Stomach (tissue), 9 donors: ENCODE results near the gene CDKN1B. TPM values are rescaled to one million over a fixed set of nuclear protein-coding genes. Genes with fewer than 3 reads are reported as not detected.

ENCODE experiments used
- DNase-seq, 2 donors: peaks; one replicate each; pipeline versions ENCODE4 v3.0.0 to v3.0.0-alpha.2; 2013 to 2019
- H3K27ac ChIP-seq, 5 donors: fragments of 200-600 bp in 4 of 5; sonication (generic) in 4 of 5; one replicate each; pipeline ENCODE4 v1.5.1; 2013 to 2019; ENCODE audit warnings: mild to moderate bottlenecking in 1 of 5, moderate library complexity in 1 of 5
- H3K27me3 ChIP-seq, 3 donors: fragments of 200-600 bp; sonication (generic); one replicate each; pipeline ENCODE4 v1.5.1; 2017 to 2019; ENCODE audit warnings: mixed run types in 1 of 3
- H3K36me3 ChIP-seq, 4 donors: fragments of 200-600 bp; sonication (generic); 1 replicate in 3 of 4; 2 replicates in 1 of 4; pipeline ENCODE4 v1.5.1; 2016 to 2019
- H3K4me1 ChIP-seq, 4 donors: fragments of 200-600 bp; sonication (generic); one replicate each; pipeline ENCODE4 v1.5.1; 2016 to 2019
- H3K4me3 ChIP-seq, 4 donors: fragments of 200-600 bp; sonication (generic) in 3 of 4; one replicate each; pipeline ENCODE4 v1.5.1; 2016 to 2019; ENCODE audit warnings: mild to moderate bottlenecking in 1 of 4
- H3K9me3 ChIP-seq, 4 donors: fragments of 200-600 bp; sonication (generic); one replicate each; pipeline ENCODE4 v1.5.1; 2016 to 2019
- EP300 ChIP-seq: sonication (generic); formaldehyde crosslinking; IDR thresholded peaks from one replicate; pipeline ENCODE4 v1.6.1; 2017; ENCODE audit warnings: antibody characterized with exemption
- POLR2A ChIP-seq, 4 donors: fragments of 450-650 bp; IDR thresholded peaks; one replicate each; pipeline ENCODE4 v1.6.1; 2016; ENCODE audit warnings: antibody characterized with exemption in 4 of 4, control low read depth in 2 of 4, mild to moderate bottlenecking in 1 of 4, moderate library complexity in 1 of 4
- POLR2AphosphoS5 ChIP-seq, 3 donors: sonication (generic); formaldehyde crosslinking; IDR thresholded peaks; one replicate each; pipeline ENCODE4 v1.6.1; 2016; ENCODE audit warnings: antibody characterized with exemption in 3 of 3
- WGBS, 5 donors: extraction: QIAGEN DNeasy Blood & Tissue Kit in 3 of 5; methylation state at CpG; one replicate each; pipeline versions ENCODE4 v1.1.5 to v1.1.7; 2013 to 2018; 5-methylcytosine and 5-hydroxymethylcytosine counted together
- intact Hi-C: fragments of 100-400 bp; cut with DNase I; formaldehyde crosslinking; loops from one replicate; pipeline ENCODE4 v1.15.1; 2023; ENCODE audit warnings: low total_unique reads
- polyA plus RNA-seq, 3 donors: library from polyadenylated mRNA; stranded (reverse); fragments of 200-250 nt; gene quantifications; one replicate each; pipeline ENCODE4 v1.2.3, GENCODE V29; 2013
- total RNA-seq, 5 donors: library from RNA; depleted of rRNA; stranded (reverse); fragments of >200 nt; gene quantifications; one replicate each; pipeline versions ENCODE4 v1.1.0 to v1.2.3, GENCODE V29; 2014 to 2016
- TF ChIP-seq, protein P1 (sequence below), 7 experiments: fragments of 450-650 bp in 4 of 7; fragments of 200-600 bp in 3 of 7; sonication (generic) in 3 of 7; IDR thresholded peaks; one replicate each; pipeline ENCODE4 v1.5.1; 2016 to 2019; ENCODE audit warnings: antibody characterized with exemption in 7 of 7, control low read depth in 2 of 7, mild to moderate bottlenecking in 1 of 7
- donor health status: healthy with polysubstance abuse.
- donor health status: Bipolar disorder and iron deficiency.
- donor health status: healthy.

Gene CDKN1B
- total and polyA plus RNA-seq, 8 donors, result 17.7 to 60.8 (median 32.8) TPM

DNA sequence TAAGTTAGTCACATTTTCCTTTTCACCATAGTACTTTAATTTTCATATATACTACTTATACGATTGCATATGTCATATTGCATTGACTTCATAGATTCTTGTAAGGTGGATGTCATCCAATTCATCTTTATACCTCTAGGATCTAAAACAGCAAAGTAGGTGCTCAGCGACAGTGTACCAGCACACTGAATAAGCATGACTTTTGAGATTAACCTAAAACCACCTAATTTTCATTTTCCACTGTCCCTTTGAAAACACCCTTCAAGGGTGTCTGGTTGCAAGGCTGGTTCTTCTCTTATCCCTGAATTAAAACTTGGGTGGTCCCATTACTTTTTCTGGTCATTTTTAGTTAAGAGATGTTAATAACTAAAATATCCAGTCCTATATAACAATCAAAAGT, 25.6 kb upstream of the CDKN1B start:
- H3K27me3 ChIP-seq, result no peaks in the 10 kb centered on the region
- H3K9me3 ChIP-seq, result no peaks in the 10 kb centered on the region
- intact Hi-C loops, result no loop called here
- H3K36me3 ChIP-seq, result no peaks in the 10 kb centered on the region
- peaks cover 0 to 5% (median 0%) of the 10 kb centered on the region in 4 donors for H3K4me1 ChIP-seq
- 85 to 97% (median 90%) methylated on average over 2 of the region's 2 CpGs for WGBS, 5 donors
- TF ChIP-seq EP300, result no peak
- TF ChIP-seq, protein P1, sequence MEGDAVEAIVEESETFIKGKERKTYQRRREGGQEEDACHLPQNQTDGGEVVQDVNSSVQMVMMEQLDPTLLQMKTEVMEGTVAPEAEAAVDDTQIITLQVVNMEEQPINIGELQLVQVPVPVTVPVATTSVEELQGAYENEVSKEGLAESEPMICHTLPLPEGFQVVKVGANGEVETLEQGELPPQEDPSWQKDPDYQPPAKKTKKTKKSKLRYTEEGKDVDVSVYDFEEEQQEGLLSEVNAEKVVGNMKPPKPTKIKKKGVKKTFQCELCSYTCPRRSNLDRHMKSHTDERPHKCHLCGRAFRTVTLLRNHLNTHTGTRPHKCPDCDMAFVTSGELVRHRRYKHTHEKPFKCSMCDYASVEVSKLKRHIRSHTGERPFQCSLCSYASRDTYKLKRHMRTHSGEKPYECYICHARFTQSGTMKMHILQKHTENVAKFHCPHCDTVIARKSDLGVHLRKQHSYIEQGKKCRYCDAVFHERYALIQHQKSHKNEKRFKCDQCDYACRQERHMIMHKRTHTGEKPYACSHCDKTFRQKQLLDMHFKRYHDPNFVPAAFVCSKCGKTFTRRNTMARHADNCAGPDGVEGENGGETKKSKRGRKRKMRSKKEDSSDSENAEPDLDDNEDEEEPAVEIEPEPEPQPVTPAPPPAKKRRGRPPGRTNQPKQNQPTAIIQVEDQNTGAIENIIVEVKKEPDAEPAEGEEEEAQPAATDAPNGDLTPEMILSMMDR (IDR thresholded peaks at IDR 0.05), result no peak
- no peak for TF ChIP-seq POLR2AphosphoS5 (IDR thresholded peaks at IDR 0.05)
- no peak for TF ChIP-seq POLR2A (IDR thresholded peaks at IDR 0.05)
- H3K4me3 ChIP-seq, result no peak overlapping the region
- H3K27ac ChIP-seq, result no peak overlapping the region
- no peak for DNase-seq

DNA sequence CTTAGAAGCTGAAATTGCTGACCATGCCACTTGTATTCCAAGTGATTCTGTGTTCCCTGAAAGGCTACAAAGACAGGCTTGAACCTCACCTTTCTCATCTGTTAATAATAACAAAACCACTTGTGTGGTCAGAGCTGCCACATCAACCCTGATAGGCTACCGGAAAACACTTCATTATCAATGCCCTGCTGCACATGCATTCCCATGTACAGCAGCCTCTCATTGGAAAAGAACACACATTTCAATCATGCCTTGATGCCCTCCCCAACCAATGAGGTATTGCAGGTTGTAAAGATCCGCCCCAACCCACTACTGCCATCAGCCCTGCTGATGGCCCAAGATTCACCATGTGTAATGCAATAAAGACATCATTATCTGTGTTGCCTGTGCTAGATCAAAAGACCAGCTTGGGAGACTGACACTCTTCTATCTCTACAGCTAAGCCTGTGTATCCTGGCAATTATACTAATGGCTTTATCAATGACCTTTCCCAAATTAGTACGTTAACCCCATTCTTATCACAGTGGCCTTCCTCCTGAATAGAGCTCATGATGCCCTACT, 24.0 kb upstream of the CDKN1B start:
- WGBS, 5 donors, result 41 to 72% (median 63%) methylated on average over 3 of the region's 3 CpGs
- H3K27me3 ChIP-seq, result no peaks in the 10 kb centered on the region
- H3K36me3 ChIP-seq, result no peaks in the 10 kb centered on the region
- no peak overlapping the region for H3K4me3 ChIP-seq
- intact Hi-C loops, result no loop called here
- no peaks in the 10 kb centered on the region for H3K9me3 ChIP-seq
- H3K4me1 ChIP-seq, result peaks cover 0 to 18% (median 9%) of the 10 kb centered on the region in 4 donors
- TF ChIP-seq POLR2A (IDR thresholded peaks at IDR 0.05) (no peak), EP300 (no peak), POLR2AphosphoS5 (IDR thresholded peaks at IDR 0.05) (no peak)
- TF ChIP-seq, protein P1 (IDR thresholded peaks at IDR 0.05), result no peak
- DNase-seq, result no peak
- H3K27ac ChIP-seq, result no peak overlapping the region

DNA sequence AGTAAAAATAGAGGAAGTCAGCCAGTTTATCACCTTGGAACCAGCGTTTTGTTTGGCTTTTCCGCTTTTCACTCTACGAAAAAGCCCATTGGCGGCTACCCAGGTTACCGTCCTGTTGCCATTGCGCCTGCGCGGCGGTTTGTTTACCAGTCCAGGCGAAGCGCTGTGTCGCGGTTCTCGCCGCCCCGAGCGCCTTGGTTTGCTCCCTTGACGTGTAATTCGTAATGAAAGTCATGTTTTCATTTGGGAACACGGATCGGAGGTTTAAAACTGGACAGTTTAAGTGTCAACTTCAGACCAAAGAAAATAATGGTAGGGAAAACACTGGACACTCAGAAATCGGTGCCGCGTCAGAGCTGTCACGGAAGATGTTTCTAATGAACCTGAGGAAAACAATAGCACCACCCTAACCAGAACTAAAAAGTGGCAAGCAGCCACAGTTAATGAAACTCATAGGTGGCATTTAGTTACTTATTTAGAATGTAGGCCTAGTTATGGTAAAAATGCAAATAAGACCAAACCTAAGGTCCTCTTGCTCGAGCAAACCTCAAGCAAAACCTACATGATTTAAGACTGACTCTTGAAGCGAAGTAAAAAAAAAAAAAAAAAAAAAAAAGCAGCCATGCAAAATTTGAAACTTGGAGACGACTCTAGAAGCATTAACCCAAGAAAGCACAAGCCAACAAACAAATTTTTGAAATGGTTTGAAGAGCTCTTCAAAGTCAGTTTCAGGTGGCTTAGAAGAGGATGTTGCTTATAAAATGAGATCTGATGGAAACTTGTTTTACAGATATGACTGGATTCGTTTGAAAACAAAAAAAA, 20.4 kb upstream of the CDKN1B start:
- no peaks in the 10 kb centered on the region for H3K9me3 ChIP-seq
- peak overlapping the region; percentile 93 to 97 (median 96) for H3K27ac ChIP-seq
- no peaks in the 10 kb centered on the region for H3K36me3 ChIP-seq
- H3K4me3 ChIP-seq, result peak overlapping the region; percentile 45 to 61 (median 49)
- H3K4me1 ChIP-seq, result peaks cover 0 to 19% (median 10%) of the 10 kb centered on the region in 4 donors
- H3K27me3 ChIP-seq, result no peaks in the 10 kb centered on the region
- no peak for TF ChIP-seq POLR2A (IDR thresholded peaks at IDR 0.05)
- peak; percentile 84 to 96 (median 94) for TF ChIP-seq POLR2AphosphoS5 (IDR thresholded peaks at IDR 0.05)
- TF ChIP-seq, protein P1 (IDR thresholded peaks at IDR 0.05), result no peak
- TF ChIP-seq EP300, result no peak
- intact Hi-C loops, result no loop called here
- 2 to 5% (median 4%) methylated on average over 29 of the region's 29 CpGs for WGBS, 5 donors
- peak; percentile 93 to 96 for DNase-seq

DNA sequence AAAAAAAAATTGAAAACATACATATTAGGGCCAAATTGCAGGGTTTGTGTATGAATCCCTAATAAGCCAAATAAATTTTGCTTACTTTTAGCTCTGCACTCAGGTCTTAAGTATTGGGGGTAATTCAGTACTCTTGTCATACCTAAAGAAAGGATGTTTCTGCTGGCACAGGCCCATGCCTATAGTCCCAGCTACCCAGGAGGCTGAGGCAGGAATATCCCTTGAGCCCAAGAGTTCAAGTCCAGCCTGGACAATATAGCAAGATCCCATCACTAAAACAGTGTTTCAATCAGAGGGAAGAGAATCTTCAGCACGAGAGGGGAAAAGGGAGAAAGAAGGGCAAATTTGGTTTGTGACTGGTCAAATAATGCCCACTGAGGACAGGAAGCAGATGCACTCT, 17.8 kb upstream of the CDKN1B start:
- Histone ChIP-seq H3K27me3 (no peaks in the 10 kb centered on the region), H3K4me3 (no peak overlapping the region), H3K27ac (no peak overlapping the region), H3K9me3 (no peaks in the 10 kb centered on the region), H3K4me1 (peaks cover 7 to 22% (median 16%) of the 10 kb centered on the region in 4 donors), H3K36me3 (no peaks in the 10 kb centered on the region)
- intact Hi-C loops, result no loop called here
- TF ChIP-seq EP300 (no peak), POLR2AphosphoS5 (IDR thresholded peaks at IDR 0.05) (no peak), POLR2A (IDR thresholded peaks at IDR 0.05) (no peak)
- TF ChIP-seq, protein P1 (IDR thresholded peaks at IDR 0.05), result no peak
- 45 to 71% (median 60%) methylated on average over 1 of the region's 1 CpG for WGBS, 5 donors
- no peak for DNase-seq
